ENCODE data around the gene EXOSC3. TPM values are rescaled to one million over a fixed set of nuclear protein-coding genes. Genes with fewer than 3 reads are reported as not detected.

The EXOSC3 gene
- total and polyA plus RNA-seq, 4 donors = 24.3 to 41.7 (median 30.9) TPM

DNA sequence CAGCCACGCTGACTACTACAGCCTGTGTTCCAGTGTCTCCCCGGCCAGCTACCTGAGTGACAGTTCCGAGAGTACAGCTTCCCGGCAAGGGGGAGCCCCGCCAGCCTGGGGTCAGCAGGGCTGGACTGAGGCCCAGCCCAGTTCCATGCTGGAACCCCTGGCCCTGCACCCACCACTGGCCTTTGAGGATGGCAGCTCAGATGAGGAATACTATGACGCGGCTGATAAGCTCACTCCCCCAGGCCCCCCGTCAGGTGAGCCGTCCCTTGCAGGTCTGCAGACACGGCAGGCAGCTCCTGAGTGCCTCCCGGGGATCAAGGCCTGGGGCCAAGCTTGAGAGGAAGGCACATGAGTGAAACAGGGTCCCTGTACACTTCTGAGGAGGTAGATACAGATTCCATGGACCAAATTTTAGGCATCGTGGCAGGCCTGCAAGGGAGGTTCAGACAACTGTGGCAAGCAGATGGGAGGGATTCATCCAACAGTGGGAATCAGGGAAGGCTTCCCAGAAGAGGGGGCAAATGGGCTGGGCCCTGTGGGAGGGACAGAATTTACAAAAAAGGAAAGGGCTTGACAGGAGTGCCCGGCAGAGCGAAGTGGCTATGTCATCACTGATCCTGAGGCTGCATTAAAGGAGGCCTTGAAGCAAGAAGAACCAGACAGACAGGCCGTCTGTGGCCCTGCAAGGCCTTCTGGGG, 44.1 kb downstream of the EXOSC3 start:
- Histone ChIP-seq H3K27me3 (ENCODE audit: control insufficient read depth, insufficient read depth, low read length) (no peaks in the 10 kb centered on the region), H3K4me3 (ENCODE audit: low read depth, low read length) (no peak overlapping the region), H3K36me3 (ENCODE audit: control insufficient read depth, insufficient read depth, low read length) (peaks cover 22% of the 10 kb centered on the region), H3K4me1 (ENCODE audit: control insufficient read depth, insufficient read depth, low read length) (peaks cover 4% of the 10 kb centered on the region), H3K9me3 (ENCODE audit: control insufficient read depth, insufficient read depth, low read length) (no peaks in the 10 kb centered on the region), H3K27ac (ENCODE audit: low read depth, low read length) (no peak overlapping the region)
- 81% methylated on average over 15 of the region's 15 CpGs for WGBS (ENCODE audit: insufficient coverage)
- no peak for DNase-seq (ENCODE audit: low read depth in 4 of 6, low spot score in 6 of 6)

GRCh38 chr9:37740128-37740527, 44.7 kb downstream of the EXOSC3 start:
- no peak for DNase-seq (ENCODE audit: low read depth in 4 of 6, low spot score in 6 of 6)

GRCh38 chr9:37739222-37739621, 45.6 kb downstream of the EXOSC3 start:
- no peak for DNase-seq (ENCODE audit: low read depth in 4 of 6, low spot score in 6 of 6)
- Histone ChIP-seq H3K36me3 (ENCODE audit: control insufficient read depth, insufficient read depth, low read length) (peaks cover 20% of the 10 kb centered on the region), H3K9me3 (ENCODE audit: control insufficient read depth, insufficient read depth, low read length) (no peaks in the 10 kb centered on the region), H3K4me1 (ENCODE audit: control insufficient read depth, insufficient read depth, low read length) (peaks cover 4% of the 10 kb centered on the region), H3K4me3 (ENCODE audit: low read depth, low read length) (no peak overlapping the region), H3K27me3 (ENCODE audit: control insufficient read depth, insufficient read depth, low read length) (no peaks in the 10 kb centered on the region), H3K27ac (ENCODE audit: low read depth, low read length) (no peak overlapping the region)
- 86% methylated on average over 3 of the region's 5 CpGs for WGBS (ENCODE audit: insufficient coverage)

More at GRCh38 chr9:37740128-37740527, 44.7 kb downstream of the EXOSC3 start:
- Histone ChIP-seq H3K4me3 (ENCODE audit: low read depth, low read length) (no peak overlapping the region), H3K4me1 (ENCODE audit: control insufficient read depth, insufficient read depth, low read length) (peaks cover 4% of the 10 kb centered on the region), H3K36me3 (ENCODE audit: control insufficient read depth, insufficient read depth, low read length) (peaks cover 22% of the 10 kb centered on the region), H3K27me3 (ENCODE audit: control insufficient read depth, insufficient read depth, low read length) (no peaks in the 10 kb centered on the region), H3K27ac (ENCODE audit: low read depth, low read length) (no peak overlapping the region), H3K9me3 (ENCODE audit: control insufficient read depth, insufficient read depth, low read length) (no peaks in the 10 kb centered on the region)
- WGBS (ENCODE audit: insufficient coverage) = 92% methylated on average over 16 of the region's 16 CpGs

DNA sequence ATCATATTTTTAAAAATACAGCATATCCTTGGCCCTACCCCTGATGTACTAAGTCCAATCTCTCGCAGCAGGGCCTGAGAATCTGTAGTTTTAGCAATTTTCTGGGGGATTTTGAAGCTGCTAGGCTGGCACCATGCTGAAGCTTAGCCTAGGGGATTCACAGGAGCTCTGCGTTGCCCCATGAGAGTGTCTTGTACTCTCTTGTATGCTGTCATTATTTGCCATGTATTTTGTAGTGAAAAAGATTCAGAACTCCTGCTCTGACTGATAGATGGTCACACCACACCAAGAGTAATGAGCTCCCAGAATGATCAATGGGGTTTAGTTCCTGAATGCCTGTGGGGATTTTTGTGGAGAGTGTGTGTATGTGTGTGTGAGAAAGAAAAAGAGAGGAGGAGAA, 51.9 kb downstream of the EXOSC3 start:
- 71% methylated on average over 1 of the region's 2 CpGs for WGBS (ENCODE audit: insufficient coverage)
- Histone ChIP-seq H3K4me1 (ENCODE audit: control insufficient read depth, insufficient read depth, low read length) (peaks cover 10% of the 10 kb centered on the region), H3K9me3 (ENCODE audit: control insufficient read depth, insufficient read depth, low read length) (no peaks in the 10 kb centered on the region), H3K36me3 (ENCODE audit: control insufficient read depth, insufficient read depth, low read length) (peaks cover 3% of the 10 kb centered on the region), H3K27ac (ENCODE audit: low read depth, low read length) (no peak overlapping the region), H3K27me3 (ENCODE audit: control insufficient read depth, insufficient read depth, low read length) (no peaks in the 10 kb centered on the region), H3K4me3 (ENCODE audit: low read depth, low read length) (no peak overlapping the region)
- no peak for DNase-seq (ENCODE audit: low read depth in 4 of 6, low spot score in 6 of 6)

- H3K9me3 ChIP-seq (ENCODE audit: control insufficient read depth, insufficient read depth, low read length) = no peaks in the 10 kb centered on the region
- no peaks in the 10 kb centered on the region for H3K27me3 ChIP-seq (ENCODE audit: control insufficient read depth, insufficient read depth, low read length)
- peak in 2 of 6 donors; percentile 80 for DNase-seq (ENCODE audit: low read depth in 4 of 6, low spot score in 6 of 6)
- H3K4me3 ChIP-seq (ENCODE audit: low read depth, low read length) = no peak overlapping the region
- no peak overlapping the region for H3K27ac ChIP-seq (ENCODE audit: low read depth, low read length)
- peaks cover 3% of the 10 kb centered on the region for H3K36me3 ChIP-seq (ENCODE audit: control insufficient read depth, insufficient read depth, low read length)
- peaks cover 10% of the 10 kb centered on the region for H3K4me1 ChIP-seq (ENCODE audit: control insufficient read depth, insufficient read depth, low read length)
- WGBS (ENCODE audit: insufficient coverage) = 17% methylated on average over 1 of the region's 10 CpGs
Measured at GRCh38 chr9:37732086-37732741, 52.6 kb downstream of the EXOSC3 start.

DNA sequence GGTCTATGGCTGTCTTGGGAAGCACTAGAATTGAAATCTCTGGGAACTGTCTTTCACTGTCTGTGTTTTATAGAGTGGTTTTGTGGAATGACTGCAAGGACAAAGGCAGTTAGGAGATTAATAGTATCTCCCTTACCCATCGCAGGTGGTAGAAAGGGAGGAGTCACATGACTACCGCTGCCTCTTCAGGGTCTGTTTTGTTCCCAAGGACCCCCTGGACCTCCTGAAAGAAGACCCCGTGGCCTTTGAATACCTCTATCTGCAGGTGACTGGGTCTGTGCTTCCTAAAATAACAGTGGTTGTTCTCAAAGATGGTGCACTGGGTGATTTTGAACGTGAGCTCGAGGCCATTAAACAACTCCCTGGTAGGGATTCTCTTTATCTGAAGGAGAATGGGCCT, 54.0 kb downstream of the EXOSC3 start:
- Histone ChIP-seq H3K27me3 (ENCODE audit: control insufficient read depth, insufficient read depth, low read length) (no peaks in the 10 kb centered on the region), H3K4me1 (ENCODE audit: control insufficient read depth, insufficient read depth, low read length) (peaks cover 10% of the 10 kb centered on the region), H3K9me3 (ENCODE audit: control insufficient read depth, insufficient read depth, low read length) (no peaks in the 10 kb centered on the region), H3K4me3 (ENCODE audit: low read depth, low read length) (no peak overlapping the region), H3K36me3 (ENCODE audit: control insufficient read depth, insufficient read depth, low read length) (no peaks in the 10 kb centered on the region), H3K27ac (ENCODE audit: low read depth, low read length) (no peak overlapping the region)
- WGBS (ENCODE audit: insufficient coverage) = 23% methylated on average over 3 of the region's 5 CpGs
- no peak for DNase-seq (ENCODE audit: low read depth in 4 of 6, low spot score in 6 of 6)

GRCh38 chr9:37730256-37730655, 54.6 kb downstream of the EXOSC3 start:
- H3K9me3 ChIP-seq (ENCODE audit: control insufficient read depth, insufficient read depth, low read length) = no peaks in the 10 kb centered on the region
- H3K36me3 ChIP-seq (ENCODE audit: control insufficient read depth, insufficient read depth, low read length) = no peaks in the 10 kb centered on the region
- no peak overlapping the region for H3K4me3 ChIP-seq (ENCODE audit: low read depth, low read length)
- H3K27me3 ChIP-seq (ENCODE audit: control insufficient read depth, insufficient read depth, low read length) = no peaks in the 10 kb centered on the region
- peaks cover 10% of the 10 kb centered on the region for H3K4me1 ChIP-seq (ENCODE audit: control insufficient read depth, insufficient read depth, low read length)
- DNase-seq (ENCODE audit: low read depth in 4 of 6, low spot score in 6 of 6) = no peak
- H3K27ac ChIP-seq (ENCODE audit: low read depth, low read length) = no peak overlapping the region
- no CpG with 5 or more reads among the region's 3 CpGs for WGBS (ENCODE audit: insufficient coverage)

Other genes starting within 250 kb of the EXOSC3 start
- gene FBXO10, start 208.7 kb downstream of the EXOSC3 start, total RNA-seq = 10 to 100 TPM; 15.3 to 17.2 TPM
- gene FBXO10, start 208.7 kb downstream of the EXOSC3 start, polyA plus RNA-seq (ENCODE audit: insufficient read length in 2 of 2) = 10 to 100 TPM; 17.4 to 23.4 TPM
- 100 to 1,000 TPM in 1 of 2 donors, 10 to 100 TPM in 1; 99.8 to 130 TPM for gene TOMM5, start 192.5 kb downstream of the EXOSC3 start, total RNA-seq
- 100 to 1,000 TPM; 105 to 115 TPM for gene TOMM5, start 192.5 kb downstream of the EXOSC3 start, polyA plus RNA-seq (ENCODE audit: insufficient read length in 2 of 2)
- 1 to 10 TPM; 2.7 to 8.9 TPM for gene FRMPD1, start 134.1 kb downstream of the EXOSC3 start, total RNA-seq
- 1 to 10 TPM; 5.4 to 6.1 TPM for gene FRMPD1, start 134.1 kb downstream of the EXOSC3 start, polyA plus RNA-seq (ENCODE audit: insufficient read length in 2 of 2)
- 1 to 10 TPM; 4.8 to 7.9 TPM for gene TRMT10B, start 31.3 kb downstream of the EXOSC3 start, total RNA-seq
- 10 to 100 TPM; 15.5 to 22.5 TPM for gene TRMT10B, start 31.3 kb downstream of the EXOSC3 start, polyA plus RNA-seq (ENCODE audit: insufficient read length in 2 of 2)
- gene DCAF10, start 15.7 kb upstream of the EXOSC3 start, total RNA-seq = 10 to 100 TPM; 19.1 to 31.0 TPM
- gene DCAF10, start 15.7 kb upstream of the EXOSC3 start, polyA plus RNA-seq (ENCODE audit: insufficient read length in 2 of 2) = 10 to 100 TPM; 22.3 to 24.2 TPM
- 10 to 100 TPM; 37.0 to 56.3 TPM for gene SLC25A51, start 119.1 kb upstream of the EXOSC3 start, total RNA-seq
- 10 to 100 TPM; 19.8 to 22.2 TPM for gene SLC25A51, start 119.1 kb upstream of the EXOSC3 start, polyA plus RNA-seq (ENCODE audit: insufficient read length in 2 of 2)